Measurements from ENCODE around the gene ERV3-1.
"Not testable (repeated sequence)": the region's sequence is repeated elsewhere in the genome, so short reads cannot be mapped to it uniquely, and the experiment has no call there.

Gene ERV3-1

DNA sequence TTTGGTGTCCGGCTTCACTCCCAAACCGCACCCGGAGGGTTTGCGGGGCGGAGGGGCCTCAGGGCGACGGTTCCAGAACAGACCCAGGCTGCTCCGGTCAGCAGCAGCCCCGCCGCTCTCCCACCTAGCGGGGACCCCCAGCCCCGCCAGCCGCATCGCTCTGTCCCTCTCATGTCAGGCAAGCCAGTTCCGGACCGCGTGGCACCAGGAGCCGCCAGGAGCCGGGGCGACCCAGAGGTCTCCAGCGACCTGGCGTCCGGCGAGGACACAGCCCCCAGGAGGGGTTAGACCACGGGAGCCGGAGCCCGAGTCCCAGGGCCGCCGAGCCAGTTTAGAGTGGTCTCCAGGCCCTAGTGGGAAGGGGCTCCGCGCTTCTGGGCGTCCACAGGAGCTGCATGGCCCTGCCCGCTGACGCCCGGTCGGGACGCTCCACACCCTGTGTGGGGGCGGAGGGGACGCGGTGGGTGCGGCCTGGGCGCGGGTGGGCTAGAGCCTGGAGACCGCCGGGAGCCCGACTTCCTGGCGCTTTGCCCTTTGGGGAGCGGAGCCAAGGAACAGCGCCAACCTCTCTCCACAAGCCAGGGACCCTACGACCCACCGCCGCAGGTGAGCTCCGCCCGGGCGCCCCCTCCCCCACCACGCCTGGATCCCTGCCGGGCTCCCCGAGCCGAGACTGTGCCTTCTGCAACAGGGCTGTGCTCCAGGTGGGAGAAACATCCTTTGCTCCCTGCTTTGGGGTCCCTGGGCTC is 59.1 kb downstream of the ERV3-1 start:
- TF ChIP-seq, protein P1, sequence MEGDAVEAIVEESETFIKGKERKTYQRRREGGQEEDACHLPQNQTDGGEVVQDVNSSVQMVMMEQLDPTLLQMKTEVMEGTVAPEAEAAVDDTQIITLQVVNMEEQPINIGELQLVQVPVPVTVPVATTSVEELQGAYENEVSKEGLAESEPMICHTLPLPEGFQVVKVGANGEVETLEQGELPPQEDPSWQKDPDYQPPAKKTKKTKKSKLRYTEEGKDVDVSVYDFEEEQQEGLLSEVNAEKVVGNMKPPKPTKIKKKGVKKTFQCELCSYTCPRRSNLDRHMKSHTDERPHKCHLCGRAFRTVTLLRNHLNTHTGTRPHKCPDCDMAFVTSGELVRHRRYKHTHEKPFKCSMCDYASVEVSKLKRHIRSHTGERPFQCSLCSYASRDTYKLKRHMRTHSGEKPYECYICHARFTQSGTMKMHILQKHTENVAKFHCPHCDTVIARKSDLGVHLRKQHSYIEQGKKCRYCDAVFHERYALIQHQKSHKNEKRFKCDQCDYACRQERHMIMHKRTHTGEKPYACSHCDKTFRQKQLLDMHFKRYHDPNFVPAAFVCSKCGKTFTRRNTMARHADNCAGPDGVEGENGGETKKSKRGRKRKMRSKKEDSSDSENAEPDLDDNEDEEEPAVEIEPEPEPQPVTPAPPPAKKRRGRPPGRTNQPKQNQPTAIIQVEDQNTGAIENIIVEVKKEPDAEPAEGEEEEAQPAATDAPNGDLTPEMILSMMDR (IDR thresholded peaks at IDR 0.05; ENCODE audit: low read depth, low read length, missing control alignments) = no peak
- no peak for DNase-seq (ENCODE audit: low read depth)
- peak overlapping the region; percentile 45 for H3K4me3 ChIP-seq (ENCODE audit: low read depth, low read length)
- in situ Hi-C loops (cut with HindIII; ENCODE audit: low sequenced_read_pairs) = no loop called here

- in situ Hi-C loops (cut with HindIII; ENCODE audit: low sequenced_read_pairs) = no loop called here
- no peak overlapping the region for H3K4me3 ChIP-seq (ENCODE audit: low read depth, low read length)
- DNase-seq (ENCODE audit: low read depth) = no peak
- TF ChIP-seq, protein P1 (IDR thresholded peaks at IDR 0.05; ENCODE audit: low read depth, low read length, missing control alignments) = peak; percentile 6
Observed at GRCh38 chr7:64946772-64947171, 59.7 kb downstream of the ERV3-1 start.

- in situ Hi-C loops (cut with HindIII; ENCODE audit: low sequenced_read_pairs) = no loop called here
- TF ChIP-seq, protein P1 (IDR thresholded peaks at IDR 0.05; ENCODE audit: low read depth, low read length, missing control alignments) = no peak
Observed at GRCh38 chr7:64945503-64946175, 60.8 kb downstream of the ERV3-1 start.

GRCh38 chr7:64944667-64945502 is 61.6 kb downstream of the ERV3-1 start:
- H3K4me3 ChIP-seq (ENCODE audit: low read depth, low read length); DNase-seq (ENCODE audit: low read depth); in situ Hi-C loops (cut with HindIII; ENCODE audit: low sequenced_read_pairs): not testable (repeated sequence)

More at GRCh38 chr7:64945503-64946175, 60.8 kb downstream of the ERV3-1 start:
- H3K4me3 ChIP-seq (ENCODE audit: low read depth, low read length) = no peak overlapping the region
- no peak for DNase-seq (ENCODE audit: low read depth)

Measured in astrocyte of the cerebellum (primary cell).